GM18505 (cell line): Measurements from ENCODE around the gene ALDH16A1.

Experiments
- ATAC-seq: cut with Tn5 transposase; IDR thresholded peaks from one replicate; pipeline ENCODE4 v1.9.1; 2021; ENCODE audit not compliant: unreplicated experiment
- POLR2A ChIP-seq: IDR thresholded peaks from 4 replicates; pipeline ENCODE4 v1.6.1; 2011; ENCODE audit warnings: borderline replicate concordance; ENCODE audit not compliant: insufficient read depth, insufficient read length; ENCODE audit errors: extremely low read depth

ALDH16A1 gene

GRCh38 chr19:49428547-49429451 lies 24.2 kb upstream of the ALDH16A1 start:
- no peak for TF ChIP-seq POLR2A
- no peak for ATAC-seq

GRCh38 chr19:49430172-49430677 lies 22.8 kb upstream of the ALDH16A1 start:
- no peak for TF ChIP-seq POLR2A
- ATAC-seq = no peak

- TF ChIP-seq POLR2A = no peak
- no peak for ATAC-seq
Measured at GRCh38 chr19:49430678-49431329, 22.2 kb upstream of the ALDH16A1 start.

GRCh38 chr19:49431330-49431749 lies 21.7 kb upstream of the ALDH16A1 start:
- no peak for ATAC-seq
- TF ChIP-seq POLR2A = no peak

- no peak for TF ChIP-seq POLR2A
- ATAC-seq = no peak
Measured at GRCh38 chr19:49432141-49433073, 20.6 kb upstream of the ALDH16A1 start.

- no peak for TF ChIP-seq POLR2A
- no peak for ATAC-seq
Measured at GRCh38 chr19:49433240-49433901, 19.7 kb upstream of the ALDH16A1 start.

- no peak for ATAC-seq
- TF ChIP-seq POLR2A = no peak
Measured at GRCh38 chr19:49434907-49435583, 18.0 kb upstream of the ALDH16A1 start.

- ATAC-seq = no peak
- TF ChIP-seq POLR2A = no peak
Measured at GRCh38 chr19:49435670-49436069, 17.4 kb upstream of the ALDH16A1 start.

GRCh38 chr19:49436381-49437017 lies 16.5 kb upstream of the ALDH16A1 start:
- ATAC-seq = no peak
- TF ChIP-seq POLR2A = no peak

- no peak for TF ChIP-seq POLR2A
- no peak for ATAC-seq
Measured at GRCh38 chr19:49437231-49437630, 15.8 kb upstream of the ALDH16A1 start.

- no peak for TF ChIP-seq POLR2A
- ATAC-seq = no peak
Measured at GRCh38 chr19:49438261-49438660, 14.8 kb upstream of the ALDH16A1 start.
